KG1 (cell line): Measurements from ENCODE around the gene ECE1.
"Not testable (repeated sequence)": the region's sequence is repeated elsewhere in the genome, so short reads cannot be mapped to it uniquely, and the experiment has no call there.

ENCODE experiments used
- DNase-seq: peaks from one replicate; lab custom pipeline; 2025; lab: John Stamatoyannopoulos, UW

The ECE1 gene

GRCh38 chr1:21176586-21177555, 113.4 kb downstream of the ECE1 start, which contains the start of gene EIF4G3:
EIF4G3 (minus strand) TSS chr1:21176897; CDS start chr1:21002742, 174,155 bp downstream.
- DNase-seq: peak; percentile 95

GRCh38 chr1:21175670-21176581, 114.3 kb downstream of the ECE1 start:
- no peak for DNase-seq

DNA sequence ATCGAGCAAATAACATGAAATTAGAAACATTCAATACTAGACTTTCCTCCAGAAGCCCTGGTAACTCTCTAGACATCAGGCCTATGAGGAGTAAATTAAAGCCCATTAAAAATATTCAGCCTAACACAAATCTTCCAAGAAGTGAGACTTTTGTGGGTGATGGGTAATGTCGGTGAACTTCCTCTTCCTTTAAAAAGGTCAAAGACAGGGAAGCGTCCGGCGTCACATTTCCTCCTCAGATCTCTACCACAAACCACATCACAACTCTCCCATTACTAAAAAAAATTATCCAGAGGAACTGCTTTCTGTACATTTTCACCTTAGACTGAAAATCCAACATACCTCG, 115.0 kb downstream of the ECE1 start:
- peak; percentile 46 for DNase-seq

DNA sequence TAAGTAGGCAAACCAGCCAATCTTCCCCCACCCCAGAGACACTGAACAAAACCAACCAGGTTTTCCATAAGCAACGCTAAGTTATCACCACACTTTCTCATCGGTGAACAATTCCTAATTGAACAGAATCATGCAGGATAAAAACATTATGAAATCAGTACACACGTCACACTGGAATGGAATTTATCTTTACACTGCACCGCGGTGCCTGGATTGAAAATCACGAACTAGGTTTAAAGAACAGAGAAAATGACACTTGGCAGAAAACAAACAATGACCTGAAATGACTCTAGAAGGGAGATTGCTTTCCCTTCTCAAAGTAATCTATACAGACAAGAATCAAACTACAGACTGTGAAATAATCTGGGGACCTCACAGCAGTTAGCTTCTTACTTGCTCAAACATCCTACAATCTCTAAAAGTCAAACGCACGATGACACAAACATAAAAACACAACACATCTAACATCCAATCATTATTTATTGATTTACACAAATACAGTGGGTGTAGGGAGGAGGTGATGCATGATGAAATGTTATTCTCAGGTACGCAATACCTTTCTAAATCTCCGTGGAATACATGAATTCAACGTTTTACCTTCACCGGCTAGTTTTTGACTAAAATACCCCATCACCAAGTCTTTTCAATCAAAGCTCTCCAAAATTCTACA, 115.5 kb downstream of the ECE1 start:
- DNase-seq: no peak

DNA sequence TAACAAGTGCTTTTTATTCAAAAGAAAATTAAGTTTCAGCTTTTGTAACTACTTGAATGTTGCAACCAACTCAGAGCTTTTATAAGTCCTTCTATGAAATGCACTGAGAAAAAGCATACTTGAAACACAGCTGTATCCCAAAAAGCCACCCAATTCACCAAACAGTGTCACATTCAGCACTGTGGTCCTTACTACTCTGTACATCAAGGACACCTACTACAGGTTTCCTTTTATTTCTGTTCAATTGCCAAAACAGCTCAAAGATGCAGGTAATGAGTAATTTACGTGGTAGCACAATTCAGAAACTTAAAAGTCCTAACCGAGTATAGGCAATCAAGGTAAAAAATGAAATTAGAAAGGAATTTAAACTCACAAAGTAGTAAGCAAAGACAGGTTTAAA, 116.0 kb downstream of the ECE1 start:
- no peak for DNase-seq

- DNase-seq: not testable (repeated sequence)
These were observed 117.2 kb downstream of the ECE1 start for GRCh38 chr1:21173096-21173495.

DNA sequence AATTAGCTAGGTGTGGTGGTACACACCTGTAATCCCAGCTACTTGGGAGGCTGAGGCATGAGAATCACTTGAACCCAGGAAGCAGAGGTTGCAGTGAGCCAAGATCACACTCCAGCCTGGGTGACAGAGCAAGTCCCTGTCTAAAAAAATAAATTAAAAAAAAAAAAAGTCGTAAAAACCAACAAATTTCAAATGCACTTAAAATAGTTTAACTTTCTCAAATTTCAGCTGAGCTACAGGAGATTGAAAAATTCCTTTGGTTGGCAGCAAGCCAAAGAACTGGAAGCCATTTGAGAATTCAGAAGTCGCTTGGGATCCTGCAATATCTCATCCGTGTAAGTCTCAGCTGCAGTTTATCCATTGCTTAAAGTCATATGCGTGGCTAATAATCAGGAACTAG, 119.4 kb downstream of the ECE1 start:
- DNase-seq: not testable (repeated sequence)

DNA sequence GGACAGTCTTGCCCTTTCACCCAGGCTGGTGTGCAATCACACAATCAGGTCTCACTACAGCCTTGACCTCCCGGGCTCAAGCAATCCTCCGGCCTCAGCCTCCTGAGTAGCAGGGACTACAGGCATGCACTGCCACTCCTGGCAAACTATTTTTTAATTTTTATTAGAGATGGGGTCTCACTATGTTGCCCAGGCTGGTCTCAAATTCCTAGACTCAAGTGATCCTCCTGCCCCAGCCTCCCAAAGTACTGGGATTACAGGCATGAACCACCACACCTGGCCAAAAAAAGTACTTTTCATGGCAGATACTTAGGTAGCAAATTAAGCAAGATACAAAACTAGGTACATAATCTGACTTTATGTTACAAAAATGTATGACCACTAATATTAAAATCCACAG, 121.8 kb downstream of the ECE1 start:
- no peak for DNase-seq
